OCI-LY7 (cell line): Measurements from ENCODE around the gene HMOX1.

Source experiments
- CTCF ChIP-seq: fragments of 200-600 bp; sonication (generic); conservative IDR thresholded peaks from 2 replicates; pipeline ENCODE4 v1.5.1; 2014; ENCODE audit warnings: mild to moderate bottlenecking, antibody characterized with exemption, low read length, moderate library complexity, mixed read lengths
- EZH2phosphoT487 ChIP-seq: fragments of 200-600 bp; sonication (generic); IDR thresholded peaks from 2 replicates; pipeline ENCODE4 v1.6.1; 2018; ENCODE audit warnings: low read depth, borderline replicate concordance, mild to moderate bottlenecking, mixed run types, antibody characterized with exemption, low read length, moderate library complexity, mixed read lengths

- TF ChIP-seq CTCF (no peak), EZH2phosphoT487 (no peak)
These were observed 44.7 kb upstream of the HMOX1 start for GRCh38 chr22:35335936-35336781.
